GM21825 (cell line): ENCODE results near the gene OPN4.

Experiments
- ATAC-seq: cut with Tn5 transposase; IDR thresholded peaks from one replicate; pipeline ENCODE4 v1.9.1; 2021; ENCODE audit warnings: mild to moderate bottlenecking, moderate library complexity; ENCODE audit not compliant: unreplicated experiment

The OPN4 gene

GRCh38 chr10:86661161-86662025 lies 7.0 kb downstream of the OPN4 start:
- no peak for ATAC-seq

GRCh38 chr10:86662186-86663045 lies 8.1 kb downstream of the OPN4 start:
- ATAC-seq = no peak

GRCh38 chr10:86663046-86663345 lies 8.6 kb downstream of the OPN4 start:
- no peak for ATAC-seq

GRCh38 chr10:86663576-86664339 lies 9.4 kb downstream of the OPN4 start:
- no peak for ATAC-seq

GRCh38 chr10:86664341-86665217 lies 10.2 kb downstream of the OPN4 start:
- ATAC-seq = no peak

- ATAC-seq = no peak
Observed at GRCh38 chr10:86665218-86665607, 10.9 kb downstream of the OPN4 start.

GRCh38 chr10:86665868-86666267 lies 11.5 kb downstream of the OPN4 start:
- ATAC-seq = no peak

GRCh38 chr10:86666538-86666937 lies 12.2 kb downstream of the OPN4 start:
- no peak for ATAC-seq

- no peak for ATAC-seq
Observed at GRCh38 chr10:86667421-86668181, 13.3 kb downstream of the OPN4 start.

GRCh38 chr10:86668297-86669165 lies 14.2 kb downstream of the OPN4 start, which contains the start of gene LDB3:
LDB3 (plus strand) TSS chr10:86668511; CDS start chr10:86668692, 181 bp downstream.
- peak; percentile 68 for ATAC-seq

GRCh38 chr10:86670290-86670811 lies 16.0 kb downstream of the OPN4 start:
- no peak for ATAC-seq

- ATAC-seq = no peak
Observed at GRCh38 chr10:86670876-86671275, 16.5 kb downstream of the OPN4 start.

GRCh38 chr10:86671419-86671818 lies 17.1 kb downstream of the OPN4 start:
- no peak for ATAC-seq

- ATAC-seq = no peak
Observed at GRCh38 chr10:86671985-86672710, 17.8 kb downstream of the OPN4 start.

GRCh38 chr10:86673216-86673826 lies 19.0 kb downstream of the OPN4 start:
- ATAC-seq = no peak

GRCh38 chr10:86673827-86674581 lies 19.7 kb downstream of the OPN4 start:
- no peak for ATAC-seq

- ATAC-seq = no peak
Observed at GRCh38 chr10:86674912-86675311, 20.6 kb downstream of the OPN4 start.
